IMR-90 (cell line): ENCODE results near the gene SCFD2. TPM values are rescaled to one million over a fixed set of nuclear protein-coding genes. Genes with fewer than 3 reads are reported as not detected.
A peak's percentile ranks its signal among the peaks of the same experiment; 100 is the strongest.

Experiments
- ATAC-seq: fragments of 200-7000 bp; cut with Tn5 transposase; 2 replicates; pipeline ENCODE4 v1.9.1; 2020; ENCODE audit warnings: low read depth, mild to moderate bottlenecking, moderate library complexity
- Bru-seq: library from RNA; stranded (reverse); fragments of 400-500 nt; gene quantifications from one replicate; lab custom pipeline; 2021; lab: Mats Ljungman, UMichigan
- BruChase-seq, 2 experiments: library from RNA; stranded (reverse); fragments of 400-500 nt; gene quantifications; one replicate each; lab custom pipeline; 2021; lab: Mats Ljungman, UMichigan
- BruUV-seq: library from RNA; stranded (reverse); fragments of 400-500 nt; replicated peaks from 2 replicates; lab custom pipeline; 2021; lab: Mats Ljungman, UMichigan
- CTCF ChIA-PET: fragments of 300-600 bp; formaldehyde crosslinking; extraction: SDS; loops from one replicate; lab custom pipeline; 2021; ENCODE audit warnings: antibody characterized with exemption; lab: Yijun Ruan, JAX
- POLR2A ChIA-PET: fragments of 300-600 bp; sonication (Branson Sonifier 250); formaldehyde crosslinking; loops from one replicate; lab custom pipeline; 2022; ENCODE audit warnings: antibody characterized with exemption; ENCODE audit not compliant: unreplicated experiment; lab: Charles Lee
- DNase-seq: peaks from one replicate; pipeline ENCODE4 v3.0.0; 2013
- H2AFZ ChIP-seq: replicated peaks from 2 replicates; pipeline ENCODE3; 2013; ENCODE audit warnings: low read length, mild to moderate bottlenecking; ENCODE audit not compliant: poor library complexity
- H2AK5ac ChIP-seq: 2 replicates; pipeline ENCODE4 v1.6.1; 2013; ENCODE audit warnings: low read depth, low read length, inconsistent platforms
- H2AK9ac ChIP-seq: replicated peaks from 2 replicates; pipeline ENCODE3; 2013; ENCODE audit warnings: mild to moderate bottlenecking, low read depth, low read length, moderate library complexity; ENCODE audit not compliant: poor library complexity
- H2BK120ac ChIP-seq: 2 replicates; pipeline ENCODE4 v1.6.1; 2013; ENCODE audit warnings: low read depth, low read length, inconsistent platforms
- H2BK15ac ChIP-seq: 3 replicates; pipeline ENCODE4 v1.6.1; 2013; ENCODE audit warnings: low read depth, low read length, inconsistent platforms
- H2BK20ac ChIP-seq: 2 replicates; pipeline ENCODE4 v1.6.1; 2013; ENCODE audit warnings: low read depth, mild to moderate bottlenecking, inconsistent platforms, low read length, moderate library complexity
- H2BK5ac ChIP-seq: 2 replicates; pipeline ENCODE4 v1.6.1; 2013; ENCODE audit warnings: mild to moderate bottlenecking, low read depth, low read length, inconsistent platforms; ENCODE audit not compliant: poor library complexity, severe bottlenecking
- H3K14ac ChIP-seq: replicated peaks from 2 replicates; pipeline ENCODE4 v1.6.1; 2013; ENCODE audit warnings: low read depth, low read length, inconsistent platforms
- H3K18ac ChIP-seq: 2 replicates; pipeline ENCODE4 v1.6.1; 2013; ENCODE audit warnings: low read depth, low read length, control low read depth
- H3K23ac ChIP-seq: 2 replicates; pipeline ENCODE4 v1.6.1; 2013; ENCODE audit warnings: low read depth, low read length, inconsistent platforms
- H3K27ac ChIP-seq: 2 replicates; pipeline ENCODE4 v1.5.1; 2013; ENCODE audit warnings: mild to moderate bottlenecking, control low read depth, low read length; ENCODE audit not compliant: insufficient read depth
- H3K27me3 ChIP-seq: 2 replicates; pipeline ENCODE4 v1.6.1; 2013; ENCODE audit warnings: low read length; ENCODE audit not compliant: control insufficient read depth, insufficient read depth
- H3K36me3 ChIP-seq: 2 replicates; pipeline ENCODE4 v1.6.1; 2013; ENCODE audit warnings: low read length, mixed read lengths; ENCODE audit not compliant: control insufficient read depth, insufficient read depth
- H3K4ac ChIP-seq: 2 replicates; pipeline ENCODE4 v1.6.1; 2013; ENCODE audit warnings: low read depth, low read length, inconsistent platforms
- H3K4me1 ChIP-seq: 2 replicates; pipeline ENCODE4 v1.6.1; 2013; ENCODE audit warnings: low read length, mixed read lengths; ENCODE audit not compliant: control insufficient read depth, insufficient read depth
- H3K4me2 ChIP-seq: 2 replicates; pipeline ENCODE4 v1.6.1; 2013; ENCODE audit warnings: low read depth, mild to moderate bottlenecking, control low read depth, low read length, moderate library complexity
- H3K4me3 ChIP-seq: 2 replicates; pipeline ENCODE4 v1.5.1; 2013; ENCODE audit warnings: low read depth, mild to moderate bottlenecking, control low read depth, low read length, moderate library complexity; ENCODE audit not compliant: insufficient read depth
- H3K56ac ChIP-seq: 2 replicates; pipeline ENCODE4 v1.6.1; 2013; ENCODE audit warnings: low read length, inconsistent platforms; ENCODE audit not compliant: insufficient read depth; ENCODE audit errors: extremely low read depth
- H3K79me1 ChIP-seq, 2 experiments: 2 replicates each; pipeline ENCODE4 v1.6.1; 2013; ENCODE audit warnings: low read length in 2 of 2, inconsistent platforms in 1 of 2, low read depth in 1 of 2
- H3K9ac ChIP-seq: 2 replicates; pipeline ENCODE4 v1.6.1; 2013; ENCODE audit warnings: low read depth, low read length, control low read depth
- H3K9me1 ChIP-seq: 2 replicates; pipeline ENCODE4 v1.6.1; 2013; ENCODE audit warnings: low read length, inconsistent platforms; ENCODE audit not compliant: insufficient read depth
- H3K9me3 ChIP-seq: 2 replicates; pipeline ENCODE4 v1.6.1; 2013; ENCODE audit warnings: low read length; ENCODE audit not compliant: control insufficient read depth, insufficient read depth
- H4K20me1 ChIP-seq: 2 replicates; pipeline ENCODE4 v1.6.1; 2013; ENCODE audit warnings: low read length, inconsistent platforms; ENCODE audit not compliant: insufficient read depth
- H4K5ac ChIP-seq: 2 replicates; pipeline ENCODE4 v1.6.1; 2013; ENCODE audit warnings: mild to moderate bottlenecking, low read depth, low read length, control low read depth
- H4K8ac ChIP-seq, 2 experiments: 2 replicates each; pipeline ENCODE4 v1.6.1; 2013; ENCODE audit warnings: low read depth in 2 of 2, low read length in 2 of 2, control low read depth in 1 of 2, inconsistent platforms in 1 of 2
- H4K91ac ChIP-seq: 2 replicates; pipeline ENCODE4 v1.6.1; 2013; ENCODE audit warnings: low read depth, low read length, inconsistent platforms; ENCODE audit not compliant: insufficient read depth
- BHLHE40 ChIP-seq: fragments of 150-350 bp; IDR thresholded peaks from 2 replicates; pipeline ENCODE4 v1.6.1; 2016; ENCODE audit warnings: mild to moderate bottlenecking, low read depth, low read length
- CHD1 ChIP-seq: IDR thresholded peaks from 2 replicates; pipeline ENCODE4 v1.6.1; 2012; ENCODE audit warnings: low read depth, low read length, improper control_type of control experiment
- ELK1 ChIP-seq: fragments of 150-350 bp; IDR thresholded peaks from 2 replicates; pipeline ENCODE4 v1.6.1; 2016; ENCODE audit warnings: low read depth, mild to moderate bottlenecking, low read length, moderate library complexity, borderline replicate concordance
- FOS ChIP-seq: fragments of 150-350 bp; IDR thresholded peaks from 2 replicates; pipeline ENCODE4 v1.6.1; 2016; ENCODE audit warnings: low read depth, low read length
- MAFK ChIP-seq: IDR thresholded peaks from 2 replicates; pipeline ENCODE4 v1.6.1; 2012; ENCODE audit warnings: low read depth, low read length, improper control_type of control experiment
- MAZ ChIP-seq: IDR thresholded peaks from 2 replicates; pipeline ENCODE4 v1.6.1; 2012; ENCODE audit warnings: low read depth, mild to moderate bottlenecking, low read length, improper control_type of control experiment, moderate library complexity, borderline replicate concordance
- MXI1 ChIP-seq: IDR thresholded peaks from 2 replicates; pipeline ENCODE4 v1.6.1; 2012; ENCODE audit warnings: low read depth, mild to moderate bottlenecking, low read length, moderate library complexity, borderline replicate concordance
- NFE2L2 ChIP-seq: fragments of 150-350 bp; IDR thresholded peaks from 2 replicates; pipeline ENCODE4 v1.6.1; 2016; ENCODE audit warnings: low read depth, mild to moderate bottlenecking, low read length
- POLR2A ChIP-seq: IDR thresholded peaks from 2 replicates; pipeline ENCODE4 v1.6.1; 2012; ENCODE audit warnings: mild to moderate bottlenecking, low read depth, low read length
- RCOR1 ChIP-seq: IDR thresholded peaks from 2 replicates; pipeline ENCODE4 v1.6.1; 2012; ENCODE audit warnings: mild to moderate bottlenecking, low read length, improper control_type of control experiment; ENCODE audit not compliant: insufficient replicate concordance
- RFX5 ChIP-seq: IDR thresholded peaks from 2 replicates; pipeline ENCODE4 v1.8.0; 2012; ENCODE audit warnings: low read depth, mild to moderate bottlenecking, low read length, moderate library complexity
- SMC3 ChIP-seq: fragments of 150-350 bp; IDR thresholded peaks from 2 replicates; pipeline ENCODE4 v1.6.1; 2016; ENCODE audit warnings: low read depth, mild to moderate bottlenecking, antibody characterized with exemption, low read length, moderate library complexity
- USF2 ChIP-seq: fragments of 150-350 bp; IDR thresholded peaks from 2 replicates; pipeline ENCODE4 v1.6.1; 2017; ENCODE audit warnings: mild to moderate bottlenecking, antibody characterized with exemption, low read length, low read depth
- WGBS, 2 experiments: methylation state at CpG; one replicate each; pipeline versions ENCODE4 v1.1.5 to v1.1.7; 2013; ENCODE audit warnings: missing lambda C conversion rate in 2 of 2; ENCODE audit not compliant: insufficient read length in 1 of 2; ENCODE audit errors: extremely low coverage in 2 of 2; 5-methylcytosine and 5-hydroxymethylcytosine counted together
- dilution Hi-C: fragments of 300-500 bp; cut with HindIII; formaldehyde crosslinking; loops from one replicate; pipeline ENCODE4 v1.14.3; 2018; ENCODE audit warnings: low sequenced_read_pairs; ENCODE audit not compliant: unreplicated experiment
- in situ Hi-C: fragments of 300-500 bp; cut with MboI; formaldehyde crosslinking; loops from 3 replicates; pipeline ENCODE4 v1.14.3; 2019; ENCODE audit warnings: low sequenced_read_pairs, inconsistent platforms, mixed read lengths
- intact Hi-C: fragments of 100-400 bp; cut with micrococcal nuclease; formaldehyde crosslinking; loops from 2 replicates; pipeline ENCODE4 v1.10.0; 2022
- long read RNA-seq: library from polyadenylated mRNA; unstranded; transcript quantifications from one replicate; pipeline ENCODE4 v2.0.0, GENCODE V29; 2021; ENCODE audit not compliant: unreplicated experiment
- polyA plus RNA-seq, 3 experiments: library from polyadenylated mRNA; depleted of rRNA; stranded (reverse); fragments of >200 nt; gene quantifications; 2 replicates each; pipeline ENCODE4 v1.2.3, GENCODE V29; 2012; ENCODE audit warnings: low replicate concordance in 1 of 3
- total RNA-seq: library from RNA; depleted of rRNA; stranded (reverse); fragments of >200 nt; gene quantifications from 2 replicates; pipeline ENCODE4 v1.2.3, GENCODE V29; 2012; rRNA removed

The SCFD2 gene
- 51.9 and 62.4 TPM in 2 replicates for total RNA-seq
- polyA plus RNA-seq (2012; rRNA removed), result 18.9 and 19.8 TPM in 2 replicates
- 12.1 and 13.6 TPM in 2 replicates for polyA plus RNA-seq (2012; cell fraction: cytosol; rRNA removed)
- polyA plus RNA-seq (2012; cell fraction: nucleus; rRNA removed; ENCODE audit: low replicate concordance), result 9.8 and 11.1 TPM in 2 replicates
- percentile 69 among the genes with signal in this experiment for Bru-seq, nascent RNA
- BruChase-seq, experiment 1, labeled RNA remaining after a 6-hour chase, result percentile 54 among the genes with signal in this experiment
- BruChase-seq, experiment 2, labeled RNA remaining after a 2-hour chase, result percentile 65 among the genes with signal in this experiment
- long read RNA-seq, partial matches to known transcripts, result 1 of 6 reads
- long read RNA-seq, other reads (novel, unspliced or antisense), result 5 of 6 reads

DNA sequence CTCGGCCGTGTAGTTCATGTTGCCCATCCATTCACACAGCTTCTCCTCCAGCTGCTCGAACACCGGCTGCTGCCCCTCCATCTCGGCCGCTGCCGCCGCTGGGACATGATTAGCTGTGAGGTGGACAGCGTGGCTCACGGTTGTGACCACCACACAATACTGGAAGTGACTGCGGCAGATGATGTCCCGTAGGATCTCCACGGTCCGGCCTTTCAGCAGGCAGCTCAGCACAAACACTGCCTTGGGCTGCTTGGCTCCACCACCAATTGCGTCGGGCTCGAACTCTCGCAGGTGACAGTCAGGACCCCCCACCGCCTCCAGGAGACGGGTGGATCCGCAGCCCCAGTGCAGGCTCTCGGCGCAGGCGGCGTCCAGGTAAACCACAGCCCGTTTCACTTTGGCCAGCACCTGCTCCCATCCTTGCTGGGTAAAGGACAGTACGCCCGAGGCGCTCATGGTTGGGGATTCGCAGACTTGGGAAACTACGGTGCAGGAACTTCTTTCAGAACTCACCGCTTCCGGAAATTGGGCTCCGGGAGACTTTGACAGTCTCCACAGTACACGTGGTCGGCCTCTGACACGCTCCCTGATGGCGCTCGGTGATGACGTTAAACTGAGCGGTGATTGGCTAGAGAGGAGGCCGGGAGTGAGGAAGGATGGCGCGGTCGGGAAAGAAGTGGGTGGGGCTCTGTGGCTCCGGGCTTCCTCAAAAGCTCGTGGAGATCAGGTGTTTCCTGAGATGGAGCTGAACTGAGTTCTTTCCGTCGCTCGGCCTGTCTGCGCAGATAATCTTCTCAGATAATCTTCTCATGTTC is at the start of gene SCFD2:
SCFD2 (minus strand) TSS at position 576 of the 815 bp plus-strand sequence.
- POLR2A ChIA-PET, result interaction anchor here (0.6 to 1.1 kb wide), 2 partner anchors 11 to 14 kb away, joined by 3 to 4 read pairs; no protein-coding TSS in a partner anchor
- TF ChIP-seq BHLHE40 (no peak), MAZ (peak; percentile 70; the same call in 1 of the 2 replicates), POLR2A (peak; percentile 36; the same call in 1 of the 2 replicates), RCOR1 (no peak), FOS (0 out of 2 replicates have a peak, but pooled peaks have one; percentile 17), RFX5 (no peak), CHD1 (no peak), SMC3 (no peak), ELK1 (no peak), USF2 (peak; percentile 82), MAFK (no peak), NFE2L2 (no peak), MXI1 (peak; percentile 100)

More for the DNA sequence above, at the start of gene SCFD2:
- peak within 1 kb of the TSS; percentile 98 to 100 for H4K8ac ChIP-seq
- DNase-seq (peak; percentile 97), ATAC-seq (peak; percentile 97)
- H3K9me3 ChIP-seq, result no peaks in the 10 kb centered on the region
- peak within 1 kb of the TSS; percentile 66 for H3K14ac ChIP-seq
- WGBS, 2 experiments, result 0% methylated on average over 18 of the region's 51 CpGs; no CpG with 5 or more reads in 1 of the 2 experiments
- no peaks in the 10 kb centered on the region for H4K20me1 ChIP-seq
- peak within 1 kb of the TSS; percentile 79 for H3K4me3 ChIP-seq
- H3K4me2 ChIP-seq, result peak within 1 kb of the TSS; percentile 97
- peak within 1 kb of the TSS; percentile 57; the same call in 1 of the 2 replicates for H2BK120ac ChIP-seq
- in situ Hi-C loops, result loop anchor here (5.0 kb wide), 1 partner anchor 862 kb away; the partner anchor contains the start of gene PDGFRA
- dilution Hi-C loops, result no loop called here
- H3K18ac ChIP-seq, result peak within 1 kb of the TSS; percentile 67; the same call in 1 of the 2 replicates
- peaks cover 11 to 28% of the 10 kb centered on the region in 2 experiments; a peak in 3 of 4 replicates for H3K79me1 ChIP-seq
- peak within 1 kb of the TSS; percentile 57 for H2BK5ac ChIP-seq
- H2AFZ ChIP-seq, result peak within 1 kb of the TSS; percentile 98
- peak within 1 kb of the TSS; percentile 72 for H3K4ac ChIP-seq
- H4K91ac ChIP-seq, result peak within 1 kb of the TSS; percentile 79
- H3K4me1 ChIP-seq, result 0 out of 2 replicates have a peak, but pooled peaks cover 3% of the 10 kb centered on the region
- peak within 1 kb of the TSS; percentile 95 for H2AK9ac ChIP-seq
- intact Hi-C loops, result loop anchor here (5.0 kb wide), 3 partner anchors 348 to 988 kb away; no protein-coding TSS in a partner anchor
- peak within 1 kb of the TSS; percentile 57 for H3K27ac ChIP-seq
- BruUV-seq, result TSS peak; percentile 99
- H3K27me3 ChIP-seq, result no peaks in the 10 kb centered on the region
- CTCF ChIA-PET, result no interaction called here
- H2BK20ac ChIP-seq, result 0 out of 2 replicates have a peak within 1 kb of the TSS, but pooled peaks have one; percentile 15
- peak within 1 kb of the TSS; percentile 80; the same call in 1 of the 3 replicates for H2BK15ac ChIP-seq
- peak within 1 kb of the TSS; percentile 66; the same call in 1 of the 2 replicates for H2AK5ac ChIP-seq
- H3K56ac ChIP-seq, result peak within 1 kb of the TSS; percentile 45; the same call in 1 of the 2 replicates
- H4K5ac ChIP-seq, result peak within 1 kb of the TSS; percentile 72
- peak within 1 kb of the TSS; percentile 90 for H3K23ac ChIP-seq
- peaks cover 2% of the 10 kb centered on the region; the same call in 1 of the 2 replicates for H3K36me3 ChIP-seq
- peak within 1 kb of the TSS; percentile 71 for H3K9ac ChIP-seq
- peaks cover 3% of the 10 kb centered on the region; the same call in 1 of the 2 replicates for H3K9me1 ChIP-seq
